ENCODE data around the gene MAML3.
"Not testable (repeated sequence)": the region's sequence is repeated elsewhere in the genome, so short reads cannot be mapped to it uniquely, and the experiment has no call there.

MAML3 gene

DNA sequence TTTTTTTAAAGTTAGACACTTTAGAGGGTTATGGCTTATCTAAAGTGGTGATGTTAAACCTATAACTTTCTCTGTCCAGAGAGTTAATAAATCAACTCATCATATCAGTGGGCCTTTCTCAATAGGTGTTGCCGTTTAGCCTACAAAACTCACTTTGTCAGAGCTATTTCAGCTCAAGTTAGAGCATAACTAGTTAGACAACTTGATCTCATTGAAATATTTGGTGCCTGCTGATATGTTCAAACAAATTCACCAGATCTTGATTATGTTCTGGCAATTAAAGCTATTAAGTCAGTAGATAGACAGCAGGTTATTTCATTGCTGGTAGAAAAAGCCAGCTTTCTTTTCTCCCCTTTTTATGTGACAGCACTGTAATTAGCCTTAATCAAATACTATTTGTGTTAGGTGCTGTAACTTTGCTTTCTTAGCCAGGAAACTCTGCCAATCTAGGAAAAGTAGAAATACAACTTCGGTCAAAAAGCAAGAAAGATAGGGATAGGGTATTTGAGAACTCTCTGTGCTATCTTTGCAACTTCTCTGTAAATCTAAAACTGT, 191.8 kb downstream of the MAML3 start:
- Histone ChIP-seq H3K4me1 (peaks cover 6% of the 10 kb centered on the region), H3K36me3 (replicated peaks) (no peaks in the 10 kb centered on the region), H3K4me3 (no peak overlapping the region), H3K9me3 (no peaks in the 10 kb centered on the region), H3K27me3 (ENCODE audit: low read depth) (no peaks in the 10 kb centered on the region)
- DNase-seq (ENCODE audit: low spot score in 2 of 2), result no peak
- in situ Hi-C loops (cut with MboI; ENCODE audit: low sequenced_read_pairs), result no loop called here

DNA sequence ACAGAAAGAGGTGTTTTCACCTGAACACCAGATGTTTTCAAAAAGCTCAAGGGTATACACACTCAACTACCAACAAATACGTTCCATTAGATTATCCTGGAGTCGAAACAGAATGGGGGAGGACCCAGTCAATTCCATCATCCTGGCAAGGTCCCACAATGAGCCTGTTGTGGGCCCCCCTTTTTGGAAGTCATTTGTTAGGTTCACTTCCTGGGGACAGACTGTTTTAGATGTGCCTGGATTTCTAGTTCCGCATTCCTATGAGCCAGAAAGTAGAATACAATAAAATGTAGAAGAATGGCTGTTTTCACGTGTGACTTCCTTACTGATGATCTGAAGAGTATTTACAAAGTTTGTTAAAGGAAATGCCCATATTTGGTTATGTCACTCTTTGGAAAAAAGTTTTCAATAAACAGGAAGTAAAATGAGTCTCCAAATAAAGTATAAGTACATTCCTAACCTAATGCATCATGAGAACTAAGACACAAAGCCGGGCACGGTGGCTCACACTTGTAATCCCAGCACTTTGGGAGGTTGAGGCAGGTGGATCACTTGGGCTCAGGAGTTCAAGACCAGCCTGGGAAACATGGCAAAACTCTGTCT, 192.5 kb downstream of the MAML3 start:
- no peaks in the 10 kb centered on the region for H3K36me3 ChIP-seq (replicated peaks)
- in situ Hi-C loops (cut with MboI; ENCODE audit: low sequenced_read_pairs), result no loop called here
- no peaks in the 10 kb centered on the region for H3K9me3 ChIP-seq
- no peaks in the 10 kb centered on the region for H3K27me3 ChIP-seq (ENCODE audit: low read depth)
- peaks cover 6% of the 10 kb centered on the region for H3K4me1 ChIP-seq
- DNase-seq (ENCODE audit: low spot score in 2 of 2), result no peak
- H3K4me3 ChIP-seq, result no peak overlapping the region

DNA sequence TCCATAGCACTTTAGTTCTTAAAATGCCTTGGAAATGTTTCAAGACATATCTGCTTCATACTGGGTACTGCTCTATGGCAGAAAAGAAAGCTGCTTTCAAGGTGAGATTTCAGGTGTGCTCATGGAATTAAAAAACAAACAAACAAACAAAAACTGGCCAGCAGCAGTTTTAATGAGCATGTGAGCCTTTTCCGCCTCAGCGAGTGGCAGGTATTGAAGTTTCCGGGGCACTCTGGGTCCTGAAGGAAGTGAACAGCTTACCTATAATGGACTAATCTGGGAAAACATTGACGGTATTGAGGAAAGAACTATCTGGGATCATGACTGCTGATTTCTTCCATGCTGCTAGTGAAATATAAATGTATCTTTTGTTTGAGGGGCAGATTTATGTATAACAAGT, 194.6 kb downstream of the MAML3 start:
- in situ Hi-C loops (cut with MboI; ENCODE audit: low sequenced_read_pairs), result no loop called here
- Histone ChIP-seq H3K9me3 (no peaks in the 10 kb centered on the region), H3K36me3 (replicated peaks) (no peaks in the 10 kb centered on the region), H3K27me3 (ENCODE audit: low read depth) (no peaks in the 10 kb centered on the region), H3K4me3 (no peak overlapping the region), H3K4me1 (peaks cover 6% of the 10 kb centered on the region)
- no peak for DNase-seq (ENCODE audit: low spot score in 2 of 2)

DNA sequence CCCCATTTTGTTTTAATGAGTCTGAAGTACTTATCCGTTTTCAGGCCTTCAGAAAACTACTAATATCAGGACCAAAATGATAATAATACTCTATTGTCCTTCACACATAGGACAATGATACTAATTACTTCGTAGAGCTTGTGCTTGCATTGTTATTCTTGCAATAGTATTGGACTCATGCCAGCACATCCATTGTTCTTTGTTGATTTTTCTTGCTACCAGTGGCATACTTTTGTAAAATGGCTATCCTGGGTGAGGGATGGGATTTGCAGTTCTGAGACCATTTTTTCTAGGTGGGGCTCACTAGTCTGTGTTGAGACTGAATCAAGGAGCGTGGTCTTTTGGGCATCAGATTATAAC, 195.3 kb downstream of the MAML3 start:
- H3K27me3 ChIP-seq (ENCODE audit: low read depth), result no peaks in the 10 kb centered on the region
- in situ Hi-C loops (cut with MboI; ENCODE audit: low sequenced_read_pairs), result no loop called here
- no peak overlapping the region for H3K4me3 ChIP-seq
- peaks cover 6% of the 10 kb centered on the region for H3K4me1 ChIP-seq
- peak in 1 of 2 experiments; percentile 11 for DNase-seq (ENCODE audit: low spot score in 2 of 2)
- H3K9me3 ChIP-seq, result no peaks in the 10 kb centered on the region
- H3K36me3 ChIP-seq (replicated peaks), result no peaks in the 10 kb centered on the region

DNA sequence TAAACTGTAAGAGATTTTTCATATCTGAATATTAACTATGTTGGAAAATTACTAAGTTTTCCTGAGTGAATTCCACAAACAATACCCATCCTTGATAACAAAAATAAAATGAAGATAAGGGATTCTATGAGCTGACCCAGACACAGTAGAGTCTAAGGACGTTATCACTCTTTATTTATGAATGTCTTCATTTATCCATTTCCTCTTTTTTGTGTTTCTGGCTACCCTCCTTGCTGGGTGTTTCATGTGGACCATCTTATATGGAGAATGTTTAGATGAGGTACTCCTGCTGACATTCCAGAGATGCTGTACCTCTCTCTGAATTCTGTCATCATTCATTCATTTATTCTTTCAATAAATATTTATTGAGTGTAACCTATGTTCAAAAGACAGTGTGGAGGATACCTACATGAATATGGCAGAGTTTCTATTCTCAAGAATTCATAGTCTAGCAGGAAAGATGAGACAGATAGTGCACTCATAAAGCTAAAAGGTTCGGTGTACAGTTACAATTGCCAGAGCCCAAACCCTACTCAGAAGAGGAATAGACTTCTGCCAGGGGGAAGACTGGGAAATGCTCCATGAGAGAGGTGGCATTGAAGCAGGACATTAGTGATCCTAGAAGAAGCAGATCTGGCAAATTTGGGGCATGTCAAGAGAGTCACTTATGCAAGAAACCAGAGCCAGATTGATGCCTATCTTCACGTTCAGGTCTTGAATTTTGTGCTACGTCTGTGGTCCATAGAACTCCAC, 195.8 kb downstream of the MAML3 start:
- DNase-seq (ENCODE audit: low spot score in 2 of 2), result no peak
- Histone ChIP-seq H3K4me1 (peaks cover 6% of the 10 kb centered on the region), H3K36me3 (replicated peaks) (no peaks in the 10 kb centered on the region), H3K9me3 (no peaks in the 10 kb centered on the region), H3K27me3 (ENCODE audit: low read depth) (no peaks in the 10 kb centered on the region), H3K4me3 (no peak overlapping the region)
- in situ Hi-C loops (cut with MboI; ENCODE audit: low sequenced_read_pairs), result no loop called here

DNA sequence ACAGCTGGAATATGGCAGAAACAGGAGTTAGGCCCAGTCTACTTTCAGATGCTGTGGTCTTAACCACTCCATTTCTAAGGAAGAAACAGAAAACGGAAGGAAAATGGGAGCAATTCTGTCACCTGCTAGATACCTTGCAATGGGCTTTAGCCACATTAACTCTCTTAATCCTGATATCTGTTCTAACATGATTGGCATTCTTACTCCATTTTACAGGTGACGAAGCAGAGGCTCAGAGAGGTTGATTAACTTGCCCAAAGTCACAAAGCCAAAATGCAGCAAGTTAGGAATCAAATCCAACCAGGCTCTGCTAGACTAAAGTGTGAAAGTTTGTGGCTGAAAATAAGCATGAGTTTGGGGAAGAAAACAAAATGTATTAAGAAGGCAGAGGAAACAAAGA, 196.9 kb downstream of the MAML3 start:
- no peak overlapping the region for H3K4me3 ChIP-seq
- in situ Hi-C loops (cut with MboI; ENCODE audit: low sequenced_read_pairs), result no loop called here
- peaks cover 6% of the 10 kb centered on the region for H3K4me1 ChIP-seq
- no peaks in the 10 kb centered on the region for H3K27me3 ChIP-seq (ENCODE audit: low read depth)
- H3K9me3 ChIP-seq, result no peaks in the 10 kb centered on the region
- DNase-seq (ENCODE audit: low spot score in 2 of 2), result no peak
- H3K36me3 ChIP-seq (replicated peaks), result no peaks in the 10 kb centered on the region

DNA sequence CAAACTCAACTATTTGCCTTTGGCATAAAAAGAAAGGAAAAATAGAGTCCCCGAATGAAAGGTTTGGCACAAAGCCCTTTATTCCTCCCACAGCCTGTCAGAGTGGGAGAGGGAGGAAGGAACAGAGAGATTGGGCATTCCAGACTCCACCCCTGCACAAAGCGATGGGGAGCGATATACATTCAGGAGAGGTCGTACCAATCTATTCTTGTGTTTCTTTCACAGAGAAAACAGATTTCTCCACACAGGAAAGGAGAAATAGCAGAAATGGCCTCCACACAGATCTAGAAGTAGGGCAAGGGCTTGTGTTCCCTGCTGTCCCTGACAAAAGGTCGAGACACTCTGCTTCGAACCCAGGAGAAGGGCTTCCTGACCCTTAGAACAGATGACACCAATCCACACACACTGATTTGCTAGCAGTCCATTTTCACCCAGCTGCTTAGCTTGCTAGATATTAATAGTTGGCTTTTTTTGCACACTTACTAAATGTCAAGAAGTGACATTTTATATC, 197.4 kb downstream of the MAML3 start:
- no peak for DNase-seq (ENCODE audit: low spot score in 2 of 2)
- no peaks in the 10 kb centered on the region for H3K27me3 ChIP-seq (ENCODE audit: low read depth)
- H3K9me3 ChIP-seq, result no peaks in the 10 kb centered on the region
- no peaks in the 10 kb centered on the region for H3K36me3 ChIP-seq (replicated peaks)
- H3K4me3 ChIP-seq, result no peak overlapping the region
- H3K4me1 ChIP-seq, result peaks cover 6% of the 10 kb centered on the region
- in situ Hi-C loops (cut with MboI; ENCODE audit: low sequenced_read_pairs), result no loop called here

DNA sequence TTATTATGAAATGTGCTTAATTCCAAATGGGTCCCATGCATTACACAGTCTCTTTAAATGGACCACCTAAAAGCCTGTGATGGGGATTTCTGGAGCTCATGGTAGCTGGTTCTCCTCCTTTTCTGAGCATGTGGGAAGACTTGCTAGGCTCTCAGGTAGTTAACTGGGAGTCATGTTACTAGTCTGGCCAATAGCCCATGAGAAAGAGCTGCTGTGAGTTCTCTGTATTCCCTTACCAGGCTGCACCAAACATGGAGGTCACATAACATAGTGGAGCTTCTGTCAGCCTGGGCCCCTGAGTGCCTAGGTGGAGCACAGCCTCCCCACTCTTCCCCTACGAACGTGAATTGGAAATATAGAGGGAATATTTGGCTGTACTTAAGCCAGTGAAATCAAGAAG, 198.4 kb downstream of the MAML3 start:
- Histone ChIP-seq H3K36me3 (replicated peaks) (no peaks in the 10 kb centered on the region), H3K27me3 (ENCODE audit: low read depth) (no peaks in the 10 kb centered on the region), H3K9me3 (no peaks in the 10 kb centered on the region), H3K4me1 (peaks cover 6% of the 10 kb centered on the region), H3K4me3 (no peak overlapping the region)
- DNase-seq (ENCODE audit: low spot score in 2 of 2), result no peak
- in situ Hi-C loops (cut with MboI; ENCODE audit: low sequenced_read_pairs), result no loop called here

DNA sequence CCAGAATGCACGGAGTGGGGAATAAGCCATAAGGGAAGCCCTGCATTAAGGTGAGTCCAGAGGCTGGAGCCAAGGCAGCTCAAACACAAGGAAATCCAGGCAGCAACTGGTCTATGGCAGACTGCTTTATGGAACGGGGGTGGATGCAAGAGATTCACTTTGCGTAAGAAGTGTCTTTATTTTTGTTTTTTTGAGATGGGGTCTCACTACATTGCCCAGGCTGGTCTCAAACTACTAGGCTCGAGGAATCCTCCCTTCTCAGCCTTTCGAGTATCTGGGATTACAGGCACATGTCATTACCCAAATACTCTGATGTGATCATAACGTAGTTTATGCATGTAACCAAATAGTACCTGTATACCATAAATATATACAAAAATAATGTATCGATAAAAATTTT, 199.5 kb downstream of the MAML3 start:
- H3K9me3 ChIP-seq, result no peaks in the 10 kb centered on the region
- H3K27me3 ChIP-seq (ENCODE audit: low read depth), result no peaks in the 10 kb centered on the region
- H3K4me1 ChIP-seq, result peaks cover 6% of the 10 kb centered on the region
- H3K36me3 ChIP-seq (replicated peaks), result no peaks in the 10 kb centered on the region
- in situ Hi-C loops (cut with MboI; ENCODE audit: low sequenced_read_pairs), result no loop called here
- DNase-seq (ENCODE audit: low spot score in 2 of 2), result no peak
- no peak overlapping the region for H3K4me3 ChIP-seq

DNA sequence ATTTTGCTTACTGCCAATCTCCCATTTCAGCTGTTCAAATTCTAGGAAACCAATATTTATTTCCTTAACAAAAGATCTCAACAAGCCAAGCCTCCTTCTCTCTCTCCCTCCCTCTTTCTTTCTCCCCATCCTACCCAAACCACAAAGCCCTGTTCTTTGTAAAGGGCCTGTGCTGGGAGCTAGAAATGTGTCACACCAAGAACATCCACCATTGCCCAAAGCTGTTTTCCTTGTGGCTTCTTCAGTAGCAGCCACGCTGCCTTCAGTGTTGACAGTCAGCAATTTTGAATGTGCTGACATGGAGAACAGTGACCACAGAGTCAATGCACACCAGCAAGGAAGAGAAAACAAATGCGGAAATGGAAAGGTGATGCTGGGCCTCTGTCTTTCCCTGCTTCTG, 203.0 kb downstream of the MAML3 start:
- Histone ChIP-seq H3K27me3 (ENCODE audit: low read depth) (no peaks in the 10 kb centered on the region), H3K36me3 (replicated peaks) (no peaks in the 10 kb centered on the region), H3K4me3 (no peak overlapping the region), H3K4me1 (no peaks in the 10 kb centered on the region), H3K9me3 (no peaks in the 10 kb centered on the region)
- in situ Hi-C loops (cut with MboI; ENCODE audit: low sequenced_read_pairs), result no loop called here
- no peak for DNase-seq (ENCODE audit: low spot score in 2 of 2)

DNA sequence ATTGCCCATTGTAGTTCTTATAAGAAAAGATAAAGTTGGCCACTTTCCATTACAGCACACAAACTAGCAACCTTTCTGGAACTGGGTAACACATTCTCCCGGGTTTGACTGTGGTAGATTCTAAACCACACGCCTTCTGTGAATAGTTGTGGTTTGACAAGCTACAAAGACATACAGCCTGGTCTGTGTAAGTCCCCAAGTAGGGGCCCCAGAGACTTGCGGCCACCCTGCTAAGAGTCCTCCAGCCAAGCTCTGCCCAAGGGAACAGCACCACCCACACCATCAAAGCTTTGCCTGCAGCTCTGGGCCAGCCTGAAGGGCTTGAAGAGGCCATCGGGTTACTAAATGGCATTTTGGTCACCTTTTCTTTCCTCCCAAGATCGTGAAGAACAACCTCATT, 203.4 kb downstream of the MAML3 start:
- no peak for DNase-seq (ENCODE audit: low spot score in 2 of 2)
- no peaks in the 10 kb centered on the region for H3K27me3 ChIP-seq (ENCODE audit: low read depth)
- H3K9me3 ChIP-seq, result no peaks in the 10 kb centered on the region
- in situ Hi-C loops (cut with MboI; ENCODE audit: low sequenced_read_pairs), result no loop called here
- no peaks in the 10 kb centered on the region for H3K4me1 ChIP-seq
- H3K4me3 ChIP-seq, result no peak overlapping the region
- no peaks in the 10 kb centered on the region for H3K36me3 ChIP-seq (replicated peaks)

DNA sequence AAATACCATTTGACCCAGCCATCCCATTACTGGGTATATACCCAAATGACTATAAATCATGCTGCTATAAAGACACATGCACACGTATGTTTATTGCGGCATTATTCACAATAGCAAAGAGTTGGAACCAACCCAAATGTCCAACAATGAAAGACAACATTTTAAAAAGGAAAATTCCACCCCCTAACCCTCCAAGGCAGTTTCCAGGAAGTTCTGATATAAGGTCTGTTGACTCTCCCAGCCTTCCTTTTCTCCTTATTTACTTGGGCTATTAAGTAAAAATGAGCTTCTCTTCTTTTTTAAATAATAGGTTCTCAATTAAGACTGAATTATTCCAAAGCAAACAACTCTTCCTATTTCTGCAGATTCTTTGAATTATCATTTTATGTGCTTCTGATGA, 209.1 kb downstream of the MAML3 start:
- H3K4me3 ChIP-seq; H3K9me3 ChIP-seq; H3K4me1 ChIP-seq; DNase-seq (ENCODE audit: low spot score in 2 of 2); H3K36me3 ChIP-seq (replicated peaks); in situ Hi-C loops (cut with MboI; ENCODE audit: low sequenced_read_pairs); H3K27me3 ChIP-seq (ENCODE audit: low read depth): not testable (repeated sequence)

DNA sequence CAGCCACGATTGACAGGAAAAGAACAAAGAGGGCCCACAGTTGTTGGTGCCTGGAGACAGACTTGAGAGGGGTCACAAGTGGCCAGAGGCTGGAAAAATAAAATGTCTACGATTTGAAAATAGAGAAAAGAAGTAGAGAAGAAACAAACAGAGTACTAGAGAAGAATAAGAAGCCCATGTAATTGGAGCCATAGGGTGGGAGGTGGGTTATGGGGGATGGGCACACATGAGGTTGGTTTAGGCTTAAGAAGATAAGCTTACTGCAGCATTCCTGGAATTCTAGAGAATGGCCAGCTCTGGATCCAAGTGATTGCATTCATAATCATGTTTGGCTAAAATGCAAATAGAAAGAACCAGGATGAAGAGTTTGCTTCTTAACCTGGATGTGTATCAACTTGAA, 210.7 kb downstream of the MAML3 start:
- Histone ChIP-seq H3K36me3 (replicated peaks) (no peaks in the 10 kb centered on the region), H3K4me1 (peaks cover 9% of the 10 kb centered on the region), H3K27me3 (ENCODE audit: low read depth) (no peaks in the 10 kb centered on the region), H3K9me3 (no peaks in the 10 kb centered on the region), H3K4me3 (no peak overlapping the region)
- in situ Hi-C loops (cut with MboI; ENCODE audit: low sequenced_read_pairs), result no loop called here
- peak; percentile 73 to 80 for DNase-seq (ENCODE audit: low spot score in 2 of 2)

DNA sequence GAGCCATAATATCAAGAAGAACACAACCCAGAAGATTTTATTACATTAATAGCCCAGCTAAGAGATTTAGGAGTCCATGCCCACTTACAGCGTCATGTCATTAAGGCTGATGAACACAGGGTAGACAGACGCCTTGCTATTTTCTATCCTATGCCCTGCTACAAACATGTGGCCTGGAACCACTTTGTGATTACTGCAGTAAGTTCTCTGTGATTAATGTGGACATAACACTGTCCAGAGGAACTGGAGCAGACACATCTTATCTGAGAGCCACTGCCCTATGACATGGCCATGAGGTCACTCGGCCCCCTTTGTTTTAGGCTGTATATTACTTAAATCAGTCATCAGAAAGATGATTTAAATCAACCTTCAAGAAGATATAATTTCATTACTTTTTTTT, 211.7 kb downstream of the MAML3 start:
- H3K36me3 ChIP-seq (replicated peaks), result no peaks in the 10 kb centered on the region
- H3K4me3 ChIP-seq, result no peak overlapping the region
- no peaks in the 10 kb centered on the region for H3K9me3 ChIP-seq
- in situ Hi-C loops (cut with MboI; ENCODE audit: low sequenced_read_pairs), result no loop called here
- H3K27me3 ChIP-seq (ENCODE audit: low read depth), result no peaks in the 10 kb centered on the region
- no peak for DNase-seq (ENCODE audit: low spot score in 2 of 2)
- peaks cover 9% of the 10 kb centered on the region for H3K4me1 ChIP-seq
